Forelimb muscle (tissue), 1 donor: ENCODE results near the gene CTCF. TPM values are rescaled to one million over a fixed set of nuclear protein-coding genes. Genes with fewer than 3 reads are reported as not detected.

Source experiments
- DNase-seq: peaks from one replicate; pipeline ENCODE4 v3.0.0-alpha.2; 2013; ENCODE audit warnings: low read depth
- polyA plus RNA-seq: library from polyadenylated mRNA; unstranded; fragments of 120-200 nt; gene quantifications from one replicate; pipeline ENCODE4 v1.2.1, GENCODE V29; 2013; ENCODE audit not compliant: insufficient read length

CTCF gene
- polyA plus RNA-seq, 1 donor, result 35.8 TPM

DNA sequence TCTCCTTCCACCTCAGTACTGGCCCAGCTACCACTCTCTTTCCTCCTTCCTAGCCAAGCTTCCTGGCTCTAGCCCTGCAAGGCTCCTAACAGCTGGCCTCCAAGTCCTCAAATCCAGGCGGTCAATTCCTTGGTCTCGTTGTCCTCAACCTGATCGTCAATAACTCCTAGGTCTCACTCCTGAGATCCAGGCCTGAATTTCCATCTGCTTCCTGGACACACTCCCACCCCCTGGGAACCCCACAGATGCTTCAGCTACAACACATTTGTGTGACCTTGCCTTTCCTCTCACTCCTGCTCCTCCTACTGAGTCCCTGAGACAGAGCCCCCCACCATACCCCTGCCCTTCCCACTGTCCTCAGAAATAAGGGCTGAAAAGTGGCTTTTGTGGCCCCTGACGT lies 101.9 kb downstream of the CTCF start:
- DNase-seq, result no peak

GRCh38 chr16:67664871-67665270 lies 102.5 kb downstream of the CTCF start:
- DNase-seq, result no peak

- no peak for DNase-seq
Measured at GRCh38 chr16:67665598-67665997, 103.3 kb downstream of the CTCF start.

DNA sequence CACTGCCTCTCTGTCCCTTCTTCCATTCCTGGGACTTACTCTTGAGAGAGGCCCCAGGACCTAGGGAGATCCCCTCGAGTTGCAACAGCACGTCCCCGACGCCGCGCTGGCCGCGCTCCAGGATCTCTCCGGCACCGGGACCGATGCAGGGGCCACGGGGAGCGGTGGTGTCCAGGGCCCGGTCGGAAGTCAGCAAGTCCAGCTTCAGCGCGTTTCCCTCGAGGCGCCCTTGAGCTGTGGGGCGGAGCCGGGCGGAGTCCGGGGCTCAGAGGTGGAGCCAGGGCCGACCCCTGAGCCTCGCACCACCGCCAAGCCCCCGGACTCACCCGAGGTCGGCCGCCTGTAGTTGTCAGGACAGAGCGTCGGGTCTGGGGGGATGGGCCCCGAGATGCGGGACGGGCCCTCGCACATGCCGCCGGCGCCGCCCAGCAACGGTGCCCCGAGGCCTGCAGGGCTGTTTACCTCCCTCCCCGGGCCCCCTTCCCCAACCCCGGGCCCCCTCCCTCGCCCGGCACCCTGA lies 103.8 kb downstream of the CTCF start:
- DNase-seq, result no peak

- no peak for DNase-seq
Measured at GRCh38 chr16:67666559-67667452, 104.5 kb downstream of the CTCF start, which contains the start of the genes C16orf86 and ENKD1. C16orf86 (plus strand) TSS chr16:67666814; CDS start chr16:67666971, 157 bp downstream. ENKD1 (minus strand) TSS chr16:67666750; CDS start chr16:67666442, 308 bp downstream.

- no peak for DNase-seq
Measured at GRCh38 chr16:67667453-67667816, 105.1 kb downstream of the CTCF start.

- DNase-seq, result peak; percentile 52
Measured at GRCh38 chr16:67667817-67668494, 105.6 kb downstream of the CTCF start.

DNA sequence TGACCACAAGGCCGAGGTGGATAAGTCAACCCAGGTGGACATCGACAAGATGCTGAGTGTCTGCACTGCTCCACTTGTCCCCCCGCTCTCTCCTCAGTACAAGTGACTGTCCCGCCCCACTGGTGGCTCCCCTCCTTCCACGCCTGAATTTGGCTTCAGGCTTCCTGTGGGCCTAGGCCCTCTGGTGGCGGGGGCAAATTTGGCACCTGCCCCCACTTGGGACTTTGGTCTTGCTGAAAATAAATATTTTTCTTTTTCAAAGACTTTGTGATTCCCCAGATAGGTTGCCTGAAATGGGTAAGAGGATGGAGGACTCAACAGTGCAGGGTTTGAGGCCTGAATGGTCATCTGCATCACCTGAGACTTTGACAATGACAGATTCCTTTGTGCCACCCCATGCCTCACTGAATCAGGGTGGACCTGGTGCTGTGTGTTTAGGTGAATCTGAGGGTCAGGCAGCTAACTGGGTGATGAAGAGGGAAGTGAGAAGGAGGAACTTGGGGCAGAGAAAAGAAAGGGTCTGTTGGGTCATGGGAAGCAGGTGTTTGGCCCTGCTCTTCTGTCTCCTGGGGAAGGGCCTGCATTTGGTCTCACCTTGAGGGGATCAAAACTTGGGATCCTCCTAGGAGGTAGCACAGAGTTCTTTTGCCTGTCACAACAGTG lies 106.3 kb downstream of the CTCF start:
- no peak for DNase-seq

GRCh38 chr16:67669499-67670101 lies 107.3 kb downstream of the CTCF start:
- DNase-seq, result no peak

- no peak for DNase-seq
Measured at GRCh38 chr16:67672306-67672705, 110.0 kb downstream of the CTCF start.

DNA sequence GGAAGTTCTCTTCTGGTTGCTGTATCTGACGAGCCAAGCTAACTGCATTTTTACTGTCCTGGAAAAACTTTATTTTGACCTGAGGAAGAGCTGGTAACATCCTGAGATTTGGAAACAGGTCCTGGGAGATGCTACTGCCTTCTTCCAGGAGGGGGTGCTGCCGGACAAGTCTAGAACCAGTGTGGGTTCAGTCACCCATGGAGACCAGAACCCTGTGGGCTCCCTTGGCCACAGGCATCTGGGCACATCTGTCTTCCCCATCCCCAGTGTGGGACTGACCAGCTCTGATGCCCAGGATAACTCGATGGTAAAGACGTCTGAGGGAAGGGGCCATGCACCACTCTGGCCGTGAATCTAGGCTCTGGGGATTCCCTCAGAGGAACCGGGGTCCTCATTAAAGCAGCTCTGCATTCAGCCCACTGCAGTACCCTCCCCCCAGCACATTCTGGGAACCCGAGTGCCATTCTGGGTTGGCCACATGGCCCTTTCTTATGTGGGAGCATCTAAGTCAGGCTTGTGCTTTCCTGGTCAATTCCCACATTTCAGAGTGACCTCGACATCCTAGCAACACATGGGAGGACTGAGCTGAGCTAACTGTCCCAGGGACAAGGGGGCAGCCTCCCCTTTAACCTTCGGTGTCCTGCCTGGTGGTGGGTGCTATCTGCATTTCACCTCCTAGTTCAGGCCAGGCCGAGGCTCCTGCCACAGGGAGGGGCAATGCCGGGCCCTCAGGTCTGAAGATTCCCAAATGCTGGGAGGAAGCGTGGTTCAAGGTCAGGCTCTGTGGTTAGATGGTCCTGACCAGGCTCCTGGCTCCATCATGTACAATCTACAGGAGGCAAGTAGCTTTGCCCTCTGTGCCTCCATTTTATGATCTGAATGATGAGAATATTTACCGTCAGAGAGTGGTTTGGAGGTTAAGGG lies 110.7 kb downstream of the CTCF start:
- no peak for DNase-seq

DNA sequence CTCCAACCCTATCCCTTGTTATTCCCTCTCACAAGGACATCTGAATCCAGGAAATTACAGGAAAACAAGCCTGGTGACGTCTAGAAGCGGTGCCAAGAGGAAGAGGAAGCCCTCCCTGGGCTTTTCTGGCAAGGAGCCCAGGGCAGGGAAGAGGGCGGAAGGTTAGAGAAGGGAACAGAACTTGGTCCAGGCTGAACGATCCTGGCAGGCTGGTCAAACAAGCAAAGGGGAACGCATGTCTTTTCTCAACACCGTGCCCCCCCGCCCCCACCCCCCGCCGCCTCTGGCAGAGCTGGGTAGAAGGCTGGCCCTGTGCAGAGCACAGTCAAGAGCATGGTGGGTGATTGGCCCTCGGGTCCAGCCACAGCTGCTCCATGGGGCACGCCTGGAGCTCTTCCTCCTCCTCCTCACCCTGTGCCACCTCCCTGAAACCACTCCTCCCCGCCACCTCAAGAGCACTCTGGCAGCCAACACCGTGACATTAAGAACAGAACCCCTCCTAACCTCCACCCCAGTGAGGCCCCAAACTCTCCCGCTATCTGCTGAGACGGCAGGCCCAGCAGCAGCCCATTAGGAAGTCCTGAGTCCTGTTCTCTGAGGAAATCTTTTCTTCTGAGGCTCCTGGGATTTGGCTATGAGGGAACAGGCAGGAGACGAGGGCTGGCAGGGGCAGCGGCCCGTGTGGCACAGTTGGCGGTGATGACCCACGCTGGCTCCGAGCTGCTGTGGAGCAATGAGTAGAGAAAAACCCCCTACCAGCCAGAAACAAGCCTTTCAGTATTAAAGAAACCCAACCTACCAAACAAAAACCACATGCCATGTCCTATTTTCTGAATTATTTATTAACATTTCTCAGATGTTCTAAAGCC lies 111.6 kb downstream of the CTCF start:
- no peak for DNase-seq

DNA sequence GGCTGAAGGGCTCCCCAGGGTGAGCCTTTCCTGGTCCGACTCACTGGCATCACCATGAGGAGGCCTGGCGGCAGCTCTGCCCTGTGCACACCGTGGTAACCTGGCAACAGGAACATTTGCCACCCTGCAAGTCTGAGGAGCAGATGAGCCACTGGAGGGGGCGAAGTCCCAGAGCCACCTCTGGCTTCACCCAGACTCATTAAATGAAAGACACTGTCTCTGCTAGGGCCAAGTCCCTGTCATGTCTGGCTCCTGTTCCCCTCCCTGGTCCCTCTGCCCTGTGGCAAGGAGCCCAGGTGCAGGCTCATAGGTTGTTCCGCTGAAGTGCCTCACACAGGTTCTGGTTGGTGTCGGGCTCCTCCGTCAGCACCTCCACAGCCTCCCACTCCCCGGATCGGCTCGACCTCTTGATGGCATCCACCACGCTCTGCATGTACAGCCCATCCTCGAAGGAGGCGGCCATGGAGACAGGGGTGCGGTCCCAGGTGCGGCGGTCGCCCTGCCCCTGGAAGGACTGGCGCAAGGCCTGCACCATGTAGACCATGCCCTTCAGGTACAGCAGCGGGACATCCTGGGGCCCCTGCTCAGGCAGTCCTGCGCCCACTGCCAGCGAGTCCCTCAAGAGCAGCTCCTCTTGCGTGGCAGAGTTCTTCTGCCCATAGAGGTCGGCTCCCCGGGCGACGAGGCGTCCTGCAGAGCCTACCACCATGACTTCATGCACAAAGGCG lies 112.7 kb downstream of the CTCF start:
- no peak for DNase-seq

DNA sequence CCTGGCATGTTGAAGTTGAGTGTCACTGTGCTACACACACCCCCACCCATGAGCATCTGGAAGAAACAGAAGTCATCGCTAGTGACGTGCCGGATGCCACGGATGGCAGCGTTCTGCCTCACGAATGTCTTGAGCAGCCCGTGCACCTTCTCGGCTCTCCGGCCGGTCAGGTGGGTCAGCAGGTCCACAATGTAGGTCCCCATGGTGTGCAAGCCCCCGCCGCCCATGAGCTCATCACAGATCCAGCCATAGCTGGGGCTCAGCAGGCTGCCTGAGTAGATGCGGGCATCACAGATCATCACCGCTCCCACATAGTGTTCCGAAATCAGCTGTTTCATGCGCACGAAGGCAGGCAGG lies 113.2 kb downstream of the CTCF start:
- DNase-seq, result no peak

DNA sequence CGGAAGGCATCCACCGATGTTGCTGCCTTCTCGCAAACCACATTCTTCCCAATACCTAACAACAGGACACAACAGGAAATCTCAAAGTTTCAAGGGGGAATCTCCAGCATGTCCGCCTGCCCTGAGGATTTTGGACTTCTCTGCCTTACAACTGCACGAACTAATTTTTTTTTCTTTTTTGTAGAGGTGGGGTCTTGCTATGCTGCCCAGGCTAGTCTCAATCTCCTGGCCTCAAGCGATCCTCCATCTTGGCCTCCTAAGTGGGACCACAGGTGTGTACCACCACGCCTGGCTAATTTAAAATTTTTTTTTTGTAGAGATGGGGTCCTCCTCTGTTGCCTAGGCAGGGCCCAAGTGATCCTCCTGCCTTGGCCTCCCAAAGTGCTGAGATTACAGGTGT lies 113.7 kb downstream of the CTCF start:
- DNase-seq, result no peak

- no peak for DNase-seq
Measured at GRCh38 chr16:67676516-67676915, 114.2 kb downstream of the CTCF start.

- no peak for DNase-seq
Measured at GRCh38 chr16:67676939-67677338, 114.6 kb downstream of the CTCF start.

GRCh38 chr16:67677712-67678111 lies 115.4 kb downstream of the CTCF start:
- DNase-seq, result no peak
